22Rv1 (cell line): ENCODE results near the gene EHD2.

Experiments used
- CTCF ChIP-seq: fragments of 450-650 bp; IDR thresholded peaks from 2 replicates; pipeline ENCODE4 v1.5.1; 2017; ENCODE audit warnings: mild to moderate bottlenecking
- ZFX ChIP-seq: fragments of 450-650 bp; IDR thresholded peaks from 2 replicates; pipeline ENCODE4 v1.6.1; 2017; ENCODE audit warnings: antibody characterized with exemption, borderline replicate concordance

- TF ChIP-seq CTCF (no peak), ZFX (no peak)
Measured at GRCh38 chr19:47711652-47712242, 1.5 kb upstream of the EHD2 start.
